Cardiac fibroblast (primary cell): ENCODE results near the gene KRT23.

Source experiments
- DNase-seq, 2 donors: peaks; one replicate each; pipeline versions ENCODE4 v3.0.0 to v3.0.0-alpha.2; 2010; ENCODE audit warnings: low read depth in 2 of 2
- H3K4me3 ChIP-seq, 2 donors: replicated peaks in 1 of 2; 1 replicate in 1 of 2; 2 replicates in 1 of 2; pipeline ENCODE4 v1.5.1; 2011; ENCODE audit warnings: low read depth in 2 of 2, low read length in 2 of 2, mild to moderate bottlenecking in 2 of 2, moderate library complexity in 1 of 2
- CTCF ChIP-seq: IDR thresholded peaks from one replicate; pipeline ENCODE4 v1.5.1; 2011; ENCODE audit warnings: low read depth, mild to moderate bottlenecking, low read length, inconsistent platforms

KRT23 gene

GRCh38 chr17:40883031-40883430 is 54.4 kb downstream of the KRT23 start:
- no peak for TF ChIP-seq CTCF
- no peak overlapping the region for H3K4me3 ChIP-seq
- no peak for DNase-seq

GRCh38 chr17:40879026-40879425 is 58.4 kb downstream of the KRT23 start:
- TF ChIP-seq CTCF, result no peak
- H3K4me3 ChIP-seq, result no peak overlapping the region

GRCh38 chr17:40878044-40878443 is 59.4 kb downstream of the KRT23 start:
- no peak for DNase-seq
- no peak for TF ChIP-seq CTCF
- no peak overlapping the region for H3K4me3 ChIP-seq

More at GRCh38 chr17:40879026-40879425, 58.4 kb downstream of the KRT23 start:
- no peak for DNase-seq

- no peak overlapping the region for H3K4me3 ChIP-seq
- no peak for TF ChIP-seq CTCF
- DNase-seq, result no peak
Observed at GRCh38 chr17:40873801-40874200, 63.6 kb downstream of the KRT23 start.

DNA sequence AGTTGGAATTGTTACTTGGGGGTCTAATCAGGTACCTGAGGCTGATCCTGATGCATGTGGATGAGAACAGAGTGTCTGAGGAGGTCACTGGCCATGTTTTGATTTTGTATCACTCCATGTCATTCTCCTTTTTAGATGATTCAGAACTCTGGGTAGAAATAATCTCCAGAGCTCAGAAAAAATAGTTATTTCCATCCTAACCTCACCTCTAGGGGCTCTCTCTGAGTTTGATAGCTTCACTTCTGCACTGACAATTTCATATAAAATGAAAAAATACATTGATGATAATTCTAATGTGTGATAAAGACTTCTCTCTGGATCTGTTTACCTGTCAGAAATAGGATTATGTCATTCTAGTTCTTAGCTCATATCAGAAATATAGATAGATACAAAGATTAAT is 64.2 kb downstream of the KRT23 start:
- no peak for TF ChIP-seq CTCF
- no peak for DNase-seq
- H3K4me3 ChIP-seq, result no peak overlapping the region
